Measurements from ENCODE around the gene MLH3. TPM values are rescaled to one million over a fixed set of nuclear protein-coding genes. Genes with fewer than 3 reads are reported as not detected.

Gene MLH3
- total RNA-seq, 6 donors from 2014 or later = 15.9 to 87.0 (median 24.5) TPM

DNA sequence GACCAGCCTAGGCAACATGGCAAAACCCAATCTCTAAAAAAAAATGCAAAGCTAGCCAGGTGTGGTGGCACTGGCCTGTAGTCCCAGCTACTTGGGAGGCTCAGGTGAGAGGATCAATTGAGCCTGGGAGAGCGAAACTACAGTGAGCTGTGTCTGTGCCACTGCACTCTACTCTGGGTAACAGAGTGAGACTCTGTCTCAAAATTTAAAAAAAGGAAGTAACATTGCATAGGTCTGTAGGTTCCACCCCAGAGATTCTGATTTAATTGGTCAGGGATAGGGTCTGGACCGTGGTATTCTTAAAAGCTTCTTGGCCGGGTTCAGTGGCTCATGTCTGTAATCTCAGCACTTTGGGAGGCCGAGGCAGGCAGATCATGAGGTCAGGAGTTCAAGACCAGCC is 44.4 kb upstream of the MLH3 start:
- DNase-seq = no peak
- 93 to 97% methylated on average over 4 of the region's 4 CpGs for WGBS, 2 donors
- no peak for TF ChIP-seq POLR2A (IDR thresholded peaks at IDR 0.05)
- TF ChIP-seq EP300 (IDR thresholded peaks at IDR 0.05) = no peak
- TF ChIP-seq POLR2AphosphoS5 (IDR thresholded peaks at IDR 0.05) = no peak
- TF ChIP-seq, protein P1, sequence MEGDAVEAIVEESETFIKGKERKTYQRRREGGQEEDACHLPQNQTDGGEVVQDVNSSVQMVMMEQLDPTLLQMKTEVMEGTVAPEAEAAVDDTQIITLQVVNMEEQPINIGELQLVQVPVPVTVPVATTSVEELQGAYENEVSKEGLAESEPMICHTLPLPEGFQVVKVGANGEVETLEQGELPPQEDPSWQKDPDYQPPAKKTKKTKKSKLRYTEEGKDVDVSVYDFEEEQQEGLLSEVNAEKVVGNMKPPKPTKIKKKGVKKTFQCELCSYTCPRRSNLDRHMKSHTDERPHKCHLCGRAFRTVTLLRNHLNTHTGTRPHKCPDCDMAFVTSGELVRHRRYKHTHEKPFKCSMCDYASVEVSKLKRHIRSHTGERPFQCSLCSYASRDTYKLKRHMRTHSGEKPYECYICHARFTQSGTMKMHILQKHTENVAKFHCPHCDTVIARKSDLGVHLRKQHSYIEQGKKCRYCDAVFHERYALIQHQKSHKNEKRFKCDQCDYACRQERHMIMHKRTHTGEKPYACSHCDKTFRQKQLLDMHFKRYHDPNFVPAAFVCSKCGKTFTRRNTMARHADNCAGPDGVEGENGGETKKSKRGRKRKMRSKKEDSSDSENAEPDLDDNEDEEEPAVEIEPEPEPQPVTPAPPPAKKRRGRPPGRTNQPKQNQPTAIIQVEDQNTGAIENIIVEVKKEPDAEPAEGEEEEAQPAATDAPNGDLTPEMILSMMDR (IDR thresholded peaks at IDR 0.05) = no peak
- H3K4me3 ChIP-seq = no peak overlapping the region
- no peaks in the 10 kb centered on the region for H3K9me3 ChIP-seq
- no peak overlapping the region for H3K27ac ChIP-seq
- no peaks in the 10 kb centered on the region for H3K4me1 ChIP-seq
- no peak for ATAC-seq (ENCODE audit: low FRiP score in 2 of 2)
- peaks cover 36 to 99% (median 72%) of the 10 kb centered on the region in 4 donors for H3K36me3 ChIP-seq
- H3K27me3 ChIP-seq = no peaks in the 10 kb centered on the region

- DNase-seq (no peak), ATAC-seq (ENCODE audit: low FRiP score in 2 of 2) (no peak)
Observed at GRCh38 chr14:75094896-75095295, 43.6 kb upstream of the MLH3 start.

GRCh38 chr14:75092698-75093097 is 41.4 kb upstream of the MLH3 start:
- no peak for DNase-seq
- Histone ChIP-seq H3K4me3 (no peak overlapping the region), H3K36me3 (peaks cover 41 to 97% (median 60%) of the 10 kb centered on the region in 4 donors), H3K4me1 (no peaks in the 10 kb centered on the region), H3K9me3 (no peaks in the 10 kb centered on the region), H3K27ac (no peak overlapping the region), H3K27me3 (no peaks in the 10 kb centered on the region)
- no peak for ATAC-seq (ENCODE audit: low FRiP score in 2 of 2)
- 85 to 90% methylated on average over 2 of the region's 2 CpGs for WGBS, 2 donors
- TF ChIP-seq POLR2A (IDR thresholded peaks at IDR 0.05) (no peak), EP300 (IDR thresholded peaks at IDR 0.05) (no peak), POLR2AphosphoS5 (IDR thresholded peaks at IDR 0.05) (no peak)
- TF ChIP-seq, protein P1 (IDR thresholded peaks at IDR 0.05) = no peak

More at GRCh38 chr14:75094896-75095295, 43.6 kb upstream of the MLH3 start:
- Histone ChIP-seq H3K36me3 (peaks cover 40 to 99% (median 68%) of the 10 kb centered on the region in 4 donors), H3K27me3 (no peaks in the 10 kb centered on the region), H3K4me1 (no peaks in the 10 kb centered on the region), H3K4me3 (no peak overlapping the region), H3K9me3 (no peaks in the 10 kb centered on the region), H3K27ac (no peak overlapping the region)
- TF ChIP-seq POLR2A (IDR thresholded peaks at IDR 0.05) = no peak
- TF ChIP-seq POLR2AphosphoS5 (IDR thresholded peaks at IDR 0.05) = no peak
- TF ChIP-seq, protein P1 (IDR thresholded peaks at IDR 0.05) = no peak
- no peak for TF ChIP-seq EP300 (IDR thresholded peaks at IDR 0.05)
- WGBS, 2 donors = 95 to 99% methylated on average over 3 of the region's 3 CpGs

- Histone ChIP-seq H3K27ac (no peak overlapping the region), H3K4me3 (no peak overlapping the region), H3K9me3 (no peaks in the 10 kb centered on the region), H3K27me3 (no peaks in the 10 kb centered on the region), H3K4me1 (no peaks in the 10 kb centered on the region), H3K36me3 (peaks cover 49 to 97% (median 64%) of the 10 kb centered on the region in 4 donors)
- DNase-seq (peak in 1 of 2 donors; percentile 66), ATAC-seq (ENCODE audit: low FRiP score in 2 of 2) (no peak)
- 94 to 95% methylated on average over 8 of the region's 8 CpGs for WGBS, 2 donors
- TF ChIP-seq, protein P1 (IDR thresholded peaks at IDR 0.05) = no peak
- TF ChIP-seq EP300 (IDR thresholded peaks at IDR 0.05) = no peak
- TF ChIP-seq POLR2A (IDR thresholded peaks at IDR 0.05) = no peak
- TF ChIP-seq POLR2AphosphoS5 (IDR thresholded peaks at IDR 0.05) = no peak
Observed at GRCh38 chr14:75091251-75091650, 40.0 kb upstream of the MLH3 start.

DNA sequence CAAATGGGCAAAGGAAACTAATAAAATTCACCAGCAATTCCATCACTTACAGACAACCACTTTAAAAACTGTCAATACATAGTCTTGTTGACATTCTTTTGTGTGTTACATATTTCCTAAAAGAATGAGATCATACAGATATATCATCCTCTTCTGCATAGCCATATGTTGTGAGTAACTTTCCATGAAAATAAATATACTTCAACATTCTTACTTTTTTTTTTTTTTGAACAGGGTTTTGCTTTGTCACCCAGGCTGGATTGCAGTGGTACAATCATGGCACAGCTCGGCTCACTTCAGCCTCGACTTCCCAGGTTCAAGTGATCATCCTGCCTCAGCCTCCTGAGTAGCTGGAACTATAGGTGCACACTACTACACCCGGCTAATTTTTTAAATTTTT is 39.1 kb upstream of the MLH3 start:
- DNase-seq = no peak
- ATAC-seq (ENCODE audit: low FRiP score in 2 of 2) = no peak
- Histone ChIP-seq H3K4me3 (no peak overlapping the region), H3K9me3 (no peaks in the 10 kb centered on the region), H3K36me3 (peaks cover 51 to 98% (median 65%) of the 10 kb centered on the region in 4 donors), H3K27me3 (no peaks in the 10 kb centered on the region), H3K27ac (no peak overlapping the region), H3K4me1 (no peaks in the 10 kb centered on the region)
- WGBS, 2 donors = 93 to 94% methylated on average over 3 of the region's 3 CpGs
- TF ChIP-seq EP300 (IDR thresholded peaks at IDR 0.05) = no peak

All from upper lobe of left lung (tissue), 6 donors.